ENCODE data around the gene NCK2.

- TF ChIP-seq CTCF (conservative IDR thresholded peaks at IDR 0.05; ENCODE audit: low read length) (no peak), EZH2phosphoT487 (IDR thresholded peaks at IDR 0.05; ENCODE audit: borderline replicate concordance) (no peak)
Measured at GRCh38 chr2:105782646-105783045, 37.9 kb downstream of the NCK2 start.

Measured in Loucy (cell line).